ENCODE results near the gene EMCN. TPM values are rescaled to one million over a fixed set of nuclear protein-coding genes. Genes with fewer than 3 reads are reported as not detected.

EMCN gene
- total RNA-seq, 2 experiments from 2014 or later: not detected

GRCh38 chr4:100519205-100519604 is 1.4 kb upstream of the EMCN start:
- ATAC-seq (no peak), DNase-seq (no peak)
- ChIA-PET POLR2A (no interaction called here), CTCF (interaction anchor here (0.7 kb wide), 1 partner anchor 878 kb away, joined by 3 read pairs; no protein-coding TSS in a partner anchor)
- Mint-ChIP-seq H3K4me1 (ENCODE audit: low read depth) (no peaks in the 10 kb centered on the region), H3K36me3 (ENCODE audit: low read depth) (no peaks in the 10 kb centered on the region), H3K4me3 (no peak overlapping the region), H3K9me3 (ENCODE audit: insufficient read depth) (no peaks in the 10 kb centered on the region), H3K27ac (no peak overlapping the region), H3K27me3 (ENCODE audit: low read depth) (peaks cover 6% of the 10 kb centered on the region)

DNA sequence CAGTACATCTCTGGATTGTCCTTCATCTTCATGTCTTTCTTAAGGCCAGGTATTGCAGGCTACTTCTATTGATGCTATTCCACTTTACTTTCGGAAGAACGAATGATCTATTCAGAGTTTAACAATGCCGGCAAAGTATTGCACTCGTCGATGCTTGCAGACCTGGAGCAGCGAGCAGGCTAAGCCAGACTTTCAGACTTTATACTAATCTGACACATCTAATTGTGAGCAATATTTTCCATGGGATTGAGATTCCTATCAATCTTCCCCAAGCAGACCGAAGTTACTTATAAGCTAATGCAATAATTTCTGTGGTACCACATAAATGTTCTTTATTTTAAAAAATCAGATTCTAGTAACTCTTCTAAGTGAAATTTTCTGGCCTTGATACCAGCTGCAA is 1.6 kb downstream of the EMCN start:
- H3K36me3 Mint-ChIP-seq (ENCODE audit: low read depth): no peaks in the 10 kb centered on the region
- DNase-seq (no peak), ATAC-seq (no peak)
- no peaks in the 10 kb centered on the region for H3K4me1 Mint-ChIP-seq (ENCODE audit: low read depth)
- CTCF ChIA-PET: no interaction called here
- no peak overlapping the region for H3K27ac Mint-ChIP-seq
- H3K9me3 Mint-ChIP-seq (ENCODE audit: insufficient read depth): no peaks in the 10 kb centered on the region
- POLR2A ChIA-PET: no interaction called here
- no peak overlapping the region for H3K4me3 Mint-ChIP-seq
- H3K27me3 Mint-ChIP-seq (ENCODE audit: low read depth): peaks cover 9% of the 10 kb centered on the region

GRCh38 chr4:100511896-100512295 is 5.9 kb downstream of the EMCN start:
- POLR2A ChIA-PET: no interaction called here
- H3K9me3 Mint-ChIP-seq (ENCODE audit: insufficient read depth): no peaks in the 10 kb centered on the region
- H3K4me1 Mint-ChIP-seq (ENCODE audit: low read depth): no peaks in the 10 kb centered on the region
- ATAC-seq (no peak), DNase-seq (no peak)
- peaks cover 8% of the 10 kb centered on the region for H3K27me3 Mint-ChIP-seq (ENCODE audit: low read depth)
- no peak overlapping the region for H3K27ac Mint-ChIP-seq
- CTCF ChIA-PET: no interaction called here
- H3K36me3 Mint-ChIP-seq (ENCODE audit: low read depth): no peaks in the 10 kb centered on the region
- no peak overlapping the region for H3K4me3 Mint-ChIP-seq

- H3K36me3 Mint-ChIP-seq (ENCODE audit: low read depth): no peaks in the 10 kb centered on the region
- peaks cover 5% of the 10 kb centered on the region for H3K27me3 Mint-ChIP-seq (ENCODE audit: low read depth)
- no peaks in the 10 kb centered on the region for H3K9me3 Mint-ChIP-seq (ENCODE audit: insufficient read depth)
- H3K27ac Mint-ChIP-seq: no peak overlapping the region
- ChIA-PET POLR2A (no interaction called here), CTCF (no interaction called here)
- DNase-seq (no peak), ATAC-seq (no peak)
- no peak overlapping the region for H3K4me3 Mint-ChIP-seq
- no peaks in the 10 kb centered on the region for H3K4me1 Mint-ChIP-seq (ENCODE audit: low read depth)
Measured at GRCh38 chr4:100510551-100510950, 7.3 kb downstream of the EMCN start.

DNA sequence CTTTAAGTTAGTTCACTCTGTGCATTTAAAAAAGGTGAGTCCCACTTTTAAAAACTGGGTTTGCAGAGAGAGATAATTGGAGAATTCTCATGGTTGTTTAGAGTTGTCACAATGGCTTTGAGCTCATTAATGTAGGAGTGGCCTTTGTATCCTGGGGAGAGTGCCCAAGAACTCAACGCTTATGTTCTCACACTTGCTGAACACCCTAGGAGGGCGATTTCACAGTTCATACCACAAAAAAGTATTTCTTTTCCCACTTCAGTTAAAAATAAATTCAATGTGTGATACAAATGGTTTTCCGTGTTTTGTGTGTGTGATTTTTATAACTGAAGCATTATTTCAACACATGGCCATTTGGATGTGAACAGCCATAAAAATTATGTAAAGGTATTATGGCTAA is 8.4 kb downstream of the EMCN start:
- ATAC-seq: no peak
- no peak overlapping the region for H3K4me3 Mint-ChIP-seq
- ChIA-PET POLR2A (no interaction called here), CTCF (no interaction called here)
- H3K27ac Mint-ChIP-seq: no peak overlapping the region
- no peak for DNase-seq
- no peaks in the 10 kb centered on the region for H3K4me1 Mint-ChIP-seq (ENCODE audit: low read depth)
- no peaks in the 10 kb centered on the region for H3K36me3 Mint-ChIP-seq (ENCODE audit: low read depth)
- peaks cover 4% of the 10 kb centered on the region for H3K27me3 Mint-ChIP-seq (ENCODE audit: low read depth)
- no peaks in the 10 kb centered on the region for H3K9me3 Mint-ChIP-seq (ENCODE audit: insufficient read depth)

GRCh38 chr4:100508691-100509090 is 9.1 kb downstream of the EMCN start:
- CTCF ChIA-PET: no interaction called here
- H3K27ac Mint-ChIP-seq: no peak overlapping the region
- POLR2A ChIA-PET: no interaction called here

GRCh38 chr4:100504086-100504874 is 13.5 kb downstream of the EMCN start:
- no peaks in the 10 kb centered on the region for H3K36me3 Mint-ChIP-seq (ENCODE audit: low read depth)
- CTCF ChIA-PET: no interaction called here
- no peak for DNase-seq
- H3K9me3 Mint-ChIP-seq (ENCODE audit: insufficient read depth): no peaks in the 10 kb centered on the region
- H3K4me1 Mint-ChIP-seq (ENCODE audit: low read depth): no peaks in the 10 kb centered on the region
- no peak for ATAC-seq
- no peak overlapping the region for H3K4me3 Mint-ChIP-seq
- no peaks in the 10 kb centered on the region for H3K27me3 Mint-ChIP-seq (ENCODE audit: low read depth)
- POLR2A ChIA-PET: no interaction called here
- no peak overlapping the region for H3K27ac Mint-ChIP-seq

More at GRCh38 chr4:100508691-100509090, 9.1 kb downstream of the EMCN start:
- H3K9me3 Mint-ChIP-seq (ENCODE audit: insufficient read depth): no peaks in the 10 kb centered on the region
- peaks cover 1% of the 10 kb centered on the region for H3K27me3 Mint-ChIP-seq (ENCODE audit: low read depth)
- no peak overlapping the region for H3K4me3 Mint-ChIP-seq
- no peaks in the 10 kb centered on the region for H3K36me3 Mint-ChIP-seq (ENCODE audit: low read depth)
- DNase-seq: no peak
- H3K4me1 Mint-ChIP-seq (ENCODE audit: low read depth): no peaks in the 10 kb centered on the region
- ATAC-seq: no peak

- H3K36me3 Mint-ChIP-seq (ENCODE audit: low read depth): no peaks in the 10 kb centered on the region
- CTCF ChIA-PET: no interaction called here
- peaks cover 7% of the 10 kb centered on the region for H3K9me3 Mint-ChIP-seq (ENCODE audit: insufficient read depth)
- no peak overlapping the region for H3K4me3 Mint-ChIP-seq
- DNase-seq: no peak
- no peak overlapping the region for H3K27ac Mint-ChIP-seq
- no peaks in the 10 kb centered on the region for H3K27me3 Mint-ChIP-seq (ENCODE audit: low read depth)
- no peak for ATAC-seq
- POLR2A ChIA-PET: no interaction called here
- no peaks in the 10 kb centered on the region for H3K4me1 Mint-ChIP-seq (ENCODE audit: low read depth)
Measured at GRCh38 chr4:100497791-100498190, 20.0 kb downstream of the EMCN start.

DNA sequence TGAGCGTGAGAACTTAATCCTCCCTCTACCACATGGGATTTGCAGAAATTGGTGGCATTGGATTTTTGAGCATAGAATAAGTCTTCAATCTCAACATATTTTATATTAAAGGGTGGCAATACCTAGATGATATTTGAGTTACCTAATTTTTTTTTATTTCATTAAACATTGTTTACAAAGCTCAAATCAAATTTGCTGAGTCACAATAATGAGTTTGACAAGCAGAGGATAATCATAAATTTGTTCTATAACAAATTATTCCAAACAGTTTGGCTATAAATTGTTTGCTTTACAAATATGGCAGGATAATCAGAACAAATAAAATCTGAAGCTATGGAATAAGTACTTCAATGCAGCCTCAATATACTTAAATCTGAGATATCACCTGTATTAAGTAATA is 22.7 kb downstream of the EMCN start:
- ATAC-seq: no peak
- H3K9me3 Mint-ChIP-seq (ENCODE audit: insufficient read depth): peaks cover 14% of the 10 kb centered on the region
- no peak for DNase-seq
- H3K36me3 Mint-ChIP-seq (ENCODE audit: low read depth): peaks cover 2% of the 10 kb centered on the region
- no peaks in the 10 kb centered on the region for H3K27me3 Mint-ChIP-seq (ENCODE audit: low read depth)
- no peaks in the 10 kb centered on the region for H3K4me1 Mint-ChIP-seq (ENCODE audit: low read depth)
- H3K4me3 Mint-ChIP-seq: no peak overlapping the region
- ChIA-PET POLR2A (no interaction called here), CTCF (no interaction called here)
- H3K27ac Mint-ChIP-seq: no peak overlapping the region

GRCh38 chr4:100494166-100494565 is 23.7 kb downstream of the EMCN start:
- CTCF ChIA-PET: no interaction called here
- H3K4me3 Mint-ChIP-seq: no peak overlapping the region

GRCh38 chr4:100493756-100494155 is 24.1 kb downstream of the EMCN start:
- Mint-ChIP-seq H3K36me3 (ENCODE audit: low read depth) (peaks cover 2% of the 10 kb centered on the region), H3K9me3 (ENCODE audit: insufficient read depth) (peaks cover 14% of the 10 kb centered on the region), H3K4me1 (ENCODE audit: low read depth) (no peaks in the 10 kb centered on the region), H3K27me3 (ENCODE audit: low read depth) (no peaks in the 10 kb centered on the region), H3K4me3 (no peak overlapping the region), H3K27ac (no peak overlapping the region)
- CTCF ChIA-PET: no interaction called here
- no peak for ATAC-seq
- POLR2A ChIA-PET: no interaction called here
- DNase-seq: no peak

More at GRCh38 chr4:100494166-100494565, 23.7 kb downstream of the EMCN start:
- ATAC-seq (no peak), DNase-seq (no peak)
- H3K27me3 Mint-ChIP-seq (ENCODE audit: low read depth): no peaks in the 10 kb centered on the region
- POLR2A ChIA-PET: no interaction called here
- H3K36me3 Mint-ChIP-seq (ENCODE audit: low read depth): peaks cover 2% of the 10 kb centered on the region
- H3K4me1 Mint-ChIP-seq (ENCODE audit: low read depth): no peaks in the 10 kb centered on the region
- no peak overlapping the region for H3K27ac Mint-ChIP-seq
- peaks cover 14% of the 10 kb centered on the region for H3K9me3 Mint-ChIP-seq (ENCODE audit: insufficient read depth)

- CTCF ChIA-PET: no interaction called here
- no peak for DNase-seq
- no peaks in the 10 kb centered on the region for H3K27me3 Mint-ChIP-seq (ENCODE audit: low read depth)
- ATAC-seq: no peak
- no peaks in the 10 kb centered on the region for H3K4me1 Mint-ChIP-seq (ENCODE audit: low read depth)
- H3K9me3 Mint-ChIP-seq (ENCODE audit: insufficient read depth): peaks cover 14% of the 10 kb centered on the region
- no peak overlapping the region for H3K27ac Mint-ChIP-seq
- peaks cover 2% of the 10 kb centered on the region for H3K36me3 Mint-ChIP-seq (ENCODE audit: low read depth)
- POLR2A ChIA-PET: no interaction called here
- H3K4me3 Mint-ChIP-seq: no peak overlapping the region
Measured at GRCh38 chr4:100492129-100492528, 25.7 kb downstream of the EMCN start.

GRCh38 chr4:100489305-100489704 is 28.5 kb downstream of the EMCN start:
- no peaks in the 10 kb centered on the region for H3K27me3 Mint-ChIP-seq (ENCODE audit: low read depth)
- POLR2A ChIA-PET: no interaction called here
- no peak overlapping the region for H3K27ac Mint-ChIP-seq
- ATAC-seq (no peak), DNase-seq (no peak)
- peaks cover 2% of the 10 kb centered on the region for H3K36me3 Mint-ChIP-seq (ENCODE audit: low read depth)
- H3K4me3 Mint-ChIP-seq: no peak overlapping the region
- no peaks in the 10 kb centered on the region for H3K4me1 Mint-ChIP-seq (ENCODE audit: low read depth)
- H3K9me3 Mint-ChIP-seq (ENCODE audit: insufficient read depth): peaks cover 14% of the 10 kb centered on the region
- CTCF ChIA-PET: no interaction called here

All from activated CD8-positive, alpha-beta T cell treated with anti-CD3 and anti-CD28 coated beads, Interleukin-2, amount 10 ng/mL, durations not matched to agents 7 days and 5 days (primary cell).